Cardiac muscle cell (in vitro differentiated cells and primary cell): ENCODE measurements around the gene CMSS1. TPM values are rescaled to one million over a fixed set of nuclear protein-coding genes. Genes with fewer than 3 reads are reported as not detected.

Source experiments
- DNase-seq, 2 donors: peaks; one replicate each; pipeline versions ENCODE4 v3.0.0 to v3.0.0-alpha.2; 2010 to 2017; ENCODE audit warnings: low read depth in 1 of 2, low spot score in 1 of 2
- H3K27ac ChIP-seq: fragments of 200-600 bp; sonication (generic); 2 replicates; pipeline ENCODE4 v1.5.1; 2016
- H3K27me3 ChIP-seq: fragments of 200-600 bp; sonication (generic); 2 replicates; pipeline ENCODE4 v1.6.0; 2016; ENCODE audit warnings: control low read depth
- H3K36me3 ChIP-seq: fragments of 200-600 bp; sonication (generic); 2 replicates; pipeline ENCODE4 v1.5.1; 2016; ENCODE audit warnings: control low read depth
- H3K4me1 ChIP-seq: fragments of 200-600 bp; sonication (generic); 2 replicates; pipeline ENCODE4 v1.8.1; 2017; ENCODE audit warnings: low read depth, mild to moderate bottlenecking, mixed run types
- H3K4me3 ChIP-seq: fragments of 200-600 bp; sonication (generic); 2 replicates; pipeline ENCODE4 v1.5.1; 2016; ENCODE audit warnings: mild to moderate bottlenecking
- H3K9me3 ChIP-seq: fragments of 200-600 bp; sonication (generic); 2 replicates; pipeline ENCODE4 v1.5.1; 2017; ENCODE audit warnings: low read depth, mild to moderate bottlenecking, control low read depth
- polyA plus RNA-seq: library from polyadenylated mRNA; unstranded; fragments of >200 nt; fragmentation: Nextera tagmentation; extraction: Ambion mirVana; gene quantifications from 2 replicates; pipeline ENCODE4 v1.2.1, GENCODE V29; 2016
- total RNA-seq: library from RNA; depleted of rRNA; stranded (reverse); fragments of >200 nt; gene quantifications from 2 replicates; pipeline ENCODE4 v1.2.3, GENCODE V29; 2016
- TF ChIP-seq, protein P1 (sequence below): IDR thresholded peaks from 2 replicates; pipeline ENCODE4 v1.5.1; 2012; ENCODE audit warnings: low read depth, mild to moderate bottlenecking, low read length

The CMSS1 gene
- total and polyA plus RNA-seq, 2 experiments from 2014 or later: 13.1 to 32.9 TPM

DNA sequence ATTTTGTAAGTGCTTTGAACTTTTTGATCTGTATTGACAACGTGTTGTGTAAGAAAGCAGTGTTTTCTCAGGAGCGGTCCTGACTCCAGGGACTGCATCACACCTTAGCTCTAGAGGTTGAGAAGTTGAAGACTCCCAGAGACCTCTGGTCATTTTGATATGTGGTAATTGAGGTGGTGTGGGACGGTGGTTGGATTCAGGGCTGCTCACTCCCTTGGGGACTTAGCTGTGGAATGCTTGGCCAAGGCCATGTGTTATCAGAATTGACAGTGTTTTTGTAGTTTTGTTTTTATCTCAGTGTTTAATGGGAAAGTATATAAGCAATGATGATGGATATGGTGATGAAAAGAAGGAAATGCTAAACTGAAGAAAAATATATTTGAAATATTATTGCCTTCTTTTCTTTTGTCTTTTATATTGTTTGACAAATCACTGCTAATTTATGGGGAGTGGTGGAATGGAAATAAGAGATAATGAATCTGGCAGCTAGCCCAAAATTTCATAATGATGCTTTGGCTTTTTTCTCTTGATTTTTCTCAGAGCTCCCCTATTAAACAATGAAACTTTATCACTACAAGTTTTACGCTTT, 16.0 kb downstream of the CMSS1 start:
- no peaks in the 10 kb centered on the region for H3K9me3 ChIP-seq
- H3K4me3 ChIP-seq: no peak overlapping the region
- no peak for DNase-seq
- H3K4me1 ChIP-seq: no peaks in the 10 kb centered on the region
- no peaks in the 10 kb centered on the region for H3K36me3 ChIP-seq
- TF ChIP-seq, protein P1, sequence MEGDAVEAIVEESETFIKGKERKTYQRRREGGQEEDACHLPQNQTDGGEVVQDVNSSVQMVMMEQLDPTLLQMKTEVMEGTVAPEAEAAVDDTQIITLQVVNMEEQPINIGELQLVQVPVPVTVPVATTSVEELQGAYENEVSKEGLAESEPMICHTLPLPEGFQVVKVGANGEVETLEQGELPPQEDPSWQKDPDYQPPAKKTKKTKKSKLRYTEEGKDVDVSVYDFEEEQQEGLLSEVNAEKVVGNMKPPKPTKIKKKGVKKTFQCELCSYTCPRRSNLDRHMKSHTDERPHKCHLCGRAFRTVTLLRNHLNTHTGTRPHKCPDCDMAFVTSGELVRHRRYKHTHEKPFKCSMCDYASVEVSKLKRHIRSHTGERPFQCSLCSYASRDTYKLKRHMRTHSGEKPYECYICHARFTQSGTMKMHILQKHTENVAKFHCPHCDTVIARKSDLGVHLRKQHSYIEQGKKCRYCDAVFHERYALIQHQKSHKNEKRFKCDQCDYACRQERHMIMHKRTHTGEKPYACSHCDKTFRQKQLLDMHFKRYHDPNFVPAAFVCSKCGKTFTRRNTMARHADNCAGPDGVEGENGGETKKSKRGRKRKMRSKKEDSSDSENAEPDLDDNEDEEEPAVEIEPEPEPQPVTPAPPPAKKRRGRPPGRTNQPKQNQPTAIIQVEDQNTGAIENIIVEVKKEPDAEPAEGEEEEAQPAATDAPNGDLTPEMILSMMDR: no peak
- no peaks in the 10 kb centered on the region for H3K27me3 ChIP-seq
- no peak overlapping the region for H3K27ac ChIP-seq

DNA sequence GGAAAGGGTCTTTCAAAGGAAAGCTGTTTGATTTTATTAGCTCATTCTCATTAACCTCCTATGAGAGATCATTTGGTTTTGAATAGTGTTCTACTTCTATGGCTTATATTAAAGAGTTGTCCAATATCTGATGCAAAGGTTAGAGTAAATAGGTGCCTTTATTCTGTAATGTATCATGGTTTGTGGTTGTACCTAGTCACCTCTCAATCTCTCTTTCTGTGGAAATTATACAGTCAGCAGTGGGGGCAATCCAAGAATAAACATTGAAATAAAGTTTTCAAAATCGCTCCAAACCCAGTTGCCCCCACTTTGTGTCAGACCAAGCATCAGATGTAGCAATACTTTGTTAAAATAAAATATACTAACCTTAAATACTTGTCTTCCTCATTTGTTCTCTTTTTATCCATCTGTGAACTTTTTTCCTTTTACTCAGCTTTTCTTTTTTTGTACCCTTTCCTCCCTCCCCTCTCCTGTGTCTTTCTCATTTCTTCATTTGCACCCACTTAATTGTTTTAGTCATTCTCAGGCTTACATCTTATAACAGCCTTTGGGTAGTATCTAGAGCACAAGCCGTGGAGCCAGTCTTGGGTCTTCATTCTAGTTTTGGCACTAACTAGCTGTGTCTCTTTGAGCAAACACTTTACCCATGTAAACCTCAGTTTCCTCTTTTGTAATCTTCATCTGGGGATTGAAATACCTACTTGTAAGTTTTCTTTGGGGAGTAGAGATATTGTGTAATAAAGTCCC, 16.7 kb downstream of the CMSS1 start:
- H3K27me3 ChIP-seq: no peaks in the 10 kb centered on the region
- H3K4me1 ChIP-seq: no peaks in the 10 kb centered on the region
- DNase-seq: no peak
- H3K36me3 ChIP-seq: no peaks in the 10 kb centered on the region
- H3K9me3 ChIP-seq: no peaks in the 10 kb centered on the region
- H3K4me3 ChIP-seq: no peak overlapping the region
- no peak overlapping the region for H3K27ac ChIP-seq
- TF ChIP-seq, protein P1: no peak

DNA sequence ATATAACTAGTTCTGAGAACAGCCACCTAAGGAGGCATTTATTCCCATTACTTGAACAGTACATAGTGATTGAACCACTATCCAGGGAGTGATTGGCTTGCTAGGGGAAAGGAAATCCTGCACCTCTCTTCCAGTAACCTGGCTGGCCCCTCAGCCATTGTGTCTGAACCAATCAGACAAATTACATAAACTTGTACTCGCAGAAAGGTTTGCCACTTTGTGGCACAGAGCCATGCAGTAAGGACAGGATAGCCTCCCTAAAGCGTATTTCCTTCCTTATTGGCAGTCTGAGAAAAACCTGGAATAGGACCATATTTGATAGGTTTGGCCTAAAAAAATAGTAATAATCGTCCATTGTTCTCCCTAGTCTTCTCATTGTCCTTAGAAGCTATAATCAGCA, 19.0 kb downstream of the CMSS1 start:
- Histone ChIP-seq H3K36me3 (no peaks in the 10 kb centered on the region), H3K4me1 (no peaks in the 10 kb centered on the region), H3K4me3 (no peak overlapping the region), H3K9me3 (no peaks in the 10 kb centered on the region), H3K27me3 (no peaks in the 10 kb centered on the region), H3K27ac (no peak overlapping the region)
- DNase-seq: no peak
- TF ChIP-seq, protein P1: no peak

DNA sequence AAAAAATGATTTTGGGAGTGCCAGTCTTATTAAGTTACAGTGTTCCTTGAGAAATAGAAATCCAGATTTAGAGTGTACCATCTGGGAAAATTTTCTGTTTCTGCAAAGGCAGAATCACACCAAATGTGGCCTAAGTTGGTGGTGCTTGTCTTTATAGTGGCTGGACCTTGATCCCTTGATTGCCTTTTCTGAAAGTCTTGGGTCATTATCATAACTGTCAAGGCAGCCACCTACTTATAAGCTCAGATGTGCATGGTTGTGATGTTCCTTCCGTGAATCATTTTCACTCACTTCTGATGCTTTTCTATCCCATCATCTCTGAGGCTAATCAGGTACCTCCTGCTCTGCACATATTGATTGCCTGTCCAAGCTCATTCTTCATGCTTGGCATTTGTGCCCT, 20.1 kb downstream of the CMSS1 start:
- no peaks in the 10 kb centered on the region for H3K36me3 ChIP-seq
- H3K4me1 ChIP-seq: no peaks in the 10 kb centered on the region
- no peaks in the 10 kb centered on the region for H3K27me3 ChIP-seq
- TF ChIP-seq, protein P1: no peak
- no peaks in the 10 kb centered on the region for H3K9me3 ChIP-seq
- H3K27ac ChIP-seq: no peak overlapping the region
- H3K4me3 ChIP-seq: no peak overlapping the region
- no peak for DNase-seq

DNA sequence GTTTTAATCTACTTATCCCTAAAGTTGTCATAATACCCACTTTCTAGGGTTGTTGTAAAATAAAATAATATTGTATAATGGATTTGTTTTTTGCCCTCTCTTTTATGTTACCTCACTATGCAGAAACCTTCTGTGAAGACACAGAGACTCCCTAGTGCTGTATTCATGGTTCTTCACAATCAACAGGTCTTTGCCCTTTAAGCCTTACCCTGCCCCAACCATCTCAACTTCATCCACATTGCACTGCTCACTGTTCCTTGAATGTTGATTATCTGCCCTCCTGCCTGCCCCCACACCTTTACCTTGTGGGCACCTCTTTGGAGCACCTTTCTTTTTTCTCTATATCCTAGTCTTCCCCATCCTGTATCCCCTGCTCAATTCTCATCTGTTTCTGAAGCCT, 21.1 kb downstream of the CMSS1 start:
- Histone ChIP-seq H3K27ac (no peak overlapping the region), H3K27me3 (no peaks in the 10 kb centered on the region), H3K36me3 (no peaks in the 10 kb centered on the region), H3K9me3 (no peaks in the 10 kb centered on the region), H3K4me1 (no peaks in the 10 kb centered on the region), H3K4me3 (no peak overlapping the region)
- TF ChIP-seq, protein P1: no peak
- DNase-seq: no peak
